NCI-H748 treated with DMSO at 0.1 percent for 48 hours (cell line): ENCODE data around the gene RAF1.
A peak's percentile ranks its signal among the peaks of the same experiment; 100 is the strongest.
"Not testable (repeated sequence)": the region's sequence is repeated elsewhere in the genome, so short reads cannot be mapped to it uniquely, and the experiment has no call there.

Experiments used
- DNase-seq: peaks from one replicate; lab custom pipeline; 2025; lab: John Stamatoyannopoulos, UW

RAF1 gene

DNA sequence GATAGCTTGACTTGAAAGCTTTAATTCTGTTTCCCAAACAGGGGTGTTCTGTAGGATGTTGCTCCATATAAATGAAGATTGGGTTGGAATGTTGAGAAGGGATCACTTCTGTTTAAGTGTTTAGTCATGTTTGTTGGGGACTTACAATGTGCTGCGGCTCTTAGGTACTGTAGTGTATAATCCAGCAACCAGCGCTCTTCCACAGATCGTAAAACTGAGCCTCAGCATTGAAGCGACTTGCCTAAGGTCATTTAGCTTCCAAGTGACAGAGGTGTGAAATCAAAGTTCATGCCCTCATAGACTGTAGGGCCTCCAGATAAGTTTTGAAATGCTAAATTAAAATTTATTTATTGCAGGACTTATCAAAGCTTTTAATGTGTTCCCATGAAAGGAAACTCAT lies 105.2 kb downstream of the RAF1 start:
- DNase-seq = no peak

GRCh38 chr3:12557473-12558100 lies 106.3 kb downstream of the RAF1 start:
- DNase-seq = no peak

GRCh38 chr3:12556690-12557472 lies 107.0 kb downstream of the RAF1 start, which contains the start of gene MKRN2:
TSS of gene MKRN2 (plus strand) at chr3:12557087. CDS start at chr3:12557151, 64 bp downstream.
- peak; percentile 53 for DNase-seq

GRCh38 chr3:12556314-12556689 lies 107.6 kb downstream of the RAF1 start:
- DNase-seq = no peak

DNA sequence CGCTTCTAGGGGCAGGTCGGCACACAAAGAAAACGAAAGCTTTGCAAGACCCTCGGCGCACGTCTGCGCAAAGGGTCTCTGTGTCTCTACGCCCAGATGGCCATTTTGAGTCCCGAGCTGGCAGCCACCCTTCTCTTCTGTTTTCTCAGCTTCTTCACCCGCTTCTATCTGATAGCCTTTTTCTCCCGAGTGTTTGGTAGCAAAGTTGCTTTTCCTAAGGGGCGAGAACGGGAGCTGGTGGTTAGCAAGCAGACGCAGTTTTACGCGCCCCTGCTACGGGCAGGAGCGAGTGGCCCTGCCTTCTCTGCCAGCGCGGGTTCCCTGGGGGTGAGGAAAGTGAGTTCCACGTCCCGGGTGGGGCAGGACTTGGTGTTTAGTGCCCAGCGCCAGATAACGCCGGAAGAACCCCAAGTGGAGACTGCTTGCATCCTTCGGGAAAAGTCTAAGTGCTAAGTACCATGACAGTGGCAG lies 110.0 kb downstream of the RAF1 start:
- DNase-seq = peak; percentile 41

DNA sequence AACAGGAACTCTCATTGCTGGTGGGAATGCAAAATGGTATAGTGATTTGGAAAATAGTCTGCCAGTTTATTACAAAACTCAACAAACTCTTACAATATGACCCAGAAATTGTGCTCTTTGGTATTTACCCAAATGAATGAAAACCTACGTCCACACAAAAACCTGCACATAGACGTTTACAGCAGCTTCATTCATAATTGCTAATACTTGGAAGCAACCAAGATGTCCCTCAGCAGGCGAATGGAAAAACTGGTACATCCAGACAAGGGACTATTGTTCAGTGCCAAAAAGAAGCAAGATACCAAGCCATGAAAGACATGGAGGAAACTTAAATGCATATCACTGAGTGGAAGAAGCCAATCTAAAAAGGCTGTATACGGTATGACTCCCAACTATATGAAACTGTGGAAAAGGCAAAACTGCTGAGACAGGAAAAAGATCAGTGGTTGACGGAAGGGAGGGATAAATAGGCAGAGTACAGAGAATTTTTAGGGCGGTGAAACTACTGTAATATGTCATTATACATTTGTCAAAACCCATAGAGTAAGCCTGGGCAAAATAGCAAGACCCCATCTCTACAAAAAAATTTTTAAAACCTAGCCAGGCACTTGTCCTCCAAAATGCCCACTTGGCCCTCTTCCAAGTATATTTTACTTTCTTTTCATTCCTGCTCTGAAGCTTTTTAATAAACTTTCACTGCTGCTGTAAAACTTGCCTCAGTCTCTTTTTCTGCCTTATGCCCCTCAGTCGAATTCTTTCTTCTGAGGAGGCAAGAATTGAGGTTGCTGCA lies 113.8 kb downstream of the RAF1 start:
- no peak for DNase-seq

DNA sequence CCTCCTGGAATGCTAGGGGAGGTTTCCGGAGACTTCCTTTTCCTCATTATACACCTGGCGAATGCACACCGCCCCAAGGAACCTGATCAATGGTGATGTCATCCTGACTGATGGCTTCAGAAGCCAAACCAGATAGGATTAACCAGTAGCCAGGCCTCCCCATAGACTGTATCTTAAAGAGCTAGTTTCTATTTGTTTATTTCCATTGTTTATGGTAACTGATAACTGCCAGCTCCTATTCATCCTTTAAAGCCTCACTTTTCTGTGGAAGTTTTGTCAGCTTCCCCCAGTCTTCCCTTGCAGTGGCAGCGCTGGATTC lies 118.5 kb downstream of the RAF1 start, which contains the start of gene MKRN2OS:
TSS of gene MKRN2OS (minus strand) at position 27 of the 319 bp plus-strand sequence. CDS start 35 bp downstream, outside the sequence.
- DNase-seq = no peak

DNA sequence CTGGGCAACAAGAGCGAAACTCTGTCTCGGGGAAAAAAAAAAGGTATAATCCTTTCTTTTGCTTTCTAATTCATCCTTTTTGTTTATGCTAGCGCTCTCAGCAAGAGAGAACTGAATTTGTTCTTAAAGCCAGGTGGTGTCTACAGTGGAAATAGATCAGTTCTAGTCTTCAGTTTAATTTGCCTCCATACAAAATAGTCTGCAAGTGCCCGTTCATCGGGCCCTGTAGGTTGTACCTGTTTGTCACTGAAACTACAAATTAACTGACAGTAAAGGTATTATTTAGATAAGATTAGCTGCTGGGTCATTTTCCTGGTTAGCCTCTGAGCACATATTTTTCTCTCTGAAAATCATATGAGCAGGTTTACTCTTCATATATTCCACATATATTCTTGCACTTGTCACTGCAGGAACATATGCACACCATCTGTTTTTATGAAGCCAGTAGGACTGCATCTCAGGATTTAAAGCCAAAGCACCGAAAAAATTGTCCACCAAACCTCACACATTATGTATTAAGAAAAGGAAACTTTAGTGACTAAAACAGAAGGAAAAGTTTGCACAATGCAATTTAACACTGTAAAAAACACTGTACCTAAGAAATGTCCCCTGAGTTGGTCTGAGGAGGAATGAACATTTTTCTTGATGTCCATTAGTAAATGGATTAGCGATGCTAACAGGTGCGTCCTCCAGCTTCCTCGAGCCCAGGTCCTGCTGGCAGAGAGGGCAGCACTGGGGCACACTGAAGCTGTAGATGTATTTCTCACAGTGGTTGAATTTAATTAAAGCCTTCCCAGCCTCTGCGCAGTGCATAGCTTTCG lies 119.1 kb downstream of the RAF1 start:
- DNase-seq = no peak

DNA sequence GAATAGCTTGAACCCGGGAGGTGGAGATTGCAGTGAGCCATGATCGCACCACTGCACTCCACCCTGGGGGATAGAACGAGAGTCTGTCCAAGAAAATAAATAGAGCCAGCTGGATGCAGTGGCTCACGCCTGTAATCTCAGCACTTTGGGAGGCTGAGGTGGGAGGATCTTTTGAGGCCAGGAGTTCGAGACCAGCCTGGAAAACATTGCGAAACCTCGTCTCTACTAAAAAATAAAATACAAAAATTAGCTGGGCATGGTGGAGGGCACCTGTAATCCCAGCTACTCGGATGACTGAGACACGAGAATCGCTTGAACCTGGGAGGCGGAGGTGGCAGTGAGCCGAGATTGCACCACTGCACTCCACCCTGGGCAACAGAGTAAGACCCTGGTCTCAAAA lies 120.4 kb downstream of the RAF1 start:
- DNase-seq = not testable (repeated sequence)

GRCh38 chr3:12541625-12542024 lies 122.3 kb downstream of the RAF1 start:
- peak; percentile 8 for DNase-seq

DNA sequence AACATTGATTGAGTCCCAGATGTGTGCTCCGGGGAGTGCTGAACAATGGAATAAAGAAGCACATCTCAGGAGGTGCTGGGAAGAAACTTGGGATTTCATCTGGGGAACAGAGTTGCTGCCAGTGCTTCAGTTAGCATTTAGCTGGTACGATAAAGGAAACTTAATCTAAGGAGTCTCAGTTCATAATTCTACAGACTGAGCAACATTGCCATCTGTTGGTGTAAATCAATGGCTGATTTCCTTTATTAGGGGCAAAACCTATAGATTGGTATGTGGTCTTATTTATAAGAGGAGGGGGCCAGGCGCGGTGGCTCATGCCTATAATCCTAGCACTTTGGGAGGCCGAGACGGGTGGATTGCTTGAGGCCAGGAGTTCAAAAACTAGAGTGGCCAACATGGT lies 127.5 kb downstream of the RAF1 start:
- no peak for DNase-seq
